ENCODE data around the gene FRS3.

GRCh38 chr6:41720262-41720620 lies 59.5 kb downstream of the FRS3 start:
- TF ChIP-seq CTCF (IDR thresholded peaks at IDR 0.05): no peak
- TF ChIP-seq POLR2A (IDR thresholded peaks at IDR 0.05): no peak
